ENCODE results near the gene HLCS.
"Not testable (repeated sequence)": the region's sequence is repeated elsewhere in the genome, so short reads cannot be mapped to it uniquely, and the experiment has no call there.

The HLCS gene

DNA sequence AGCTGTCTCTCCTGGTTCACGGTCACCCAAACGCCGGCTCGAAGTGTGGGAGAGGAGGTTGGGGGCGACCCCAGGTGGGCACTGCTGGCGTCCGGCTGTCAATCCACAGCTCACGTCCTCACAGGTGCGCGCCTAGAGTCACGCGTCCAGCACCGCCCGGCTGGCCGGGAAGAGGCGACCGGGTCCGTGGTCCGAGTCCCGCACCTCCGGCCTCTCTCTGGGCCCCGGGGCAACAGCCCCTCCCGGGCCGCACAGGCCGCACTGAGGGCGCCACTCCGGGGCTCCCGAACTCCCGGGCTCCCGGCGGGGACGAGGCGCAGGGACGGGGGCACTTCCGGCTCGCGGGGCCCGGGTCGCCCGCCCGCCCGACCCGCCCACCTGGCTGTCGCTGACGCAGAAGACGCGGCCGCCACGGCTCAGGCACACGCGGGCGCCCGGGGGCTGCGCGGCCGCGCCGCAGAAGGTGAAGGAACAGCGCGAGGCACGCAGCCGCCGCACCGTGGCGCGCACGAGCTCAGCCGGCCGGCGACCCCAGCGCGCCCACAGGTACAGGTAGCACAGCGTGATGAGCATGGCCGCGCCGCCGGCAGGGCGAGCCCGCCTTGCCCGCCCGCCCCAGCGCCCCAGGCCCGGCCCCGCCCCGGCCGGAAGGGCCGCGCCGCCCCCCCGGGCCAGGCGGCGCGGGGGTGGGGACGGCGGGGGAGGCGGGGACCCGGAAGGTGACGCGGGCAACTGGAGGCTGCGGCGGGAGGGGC lies at the start of gene HLCS:
TSS of gene HLCS (minus strand) at position 604 of the 755 bp plus-strand sequence. CDS start at position 573, 31 bp downstream.
- H3K27me3 ChIP-seq (ENCODE audit: control insufficient read depth in 1 of 2, insufficient read depth in 2 of 2, low read length in 2 of 2): no peaks in the 10 kb centered on the region
- peaks cover under 1 to 3% of the 10 kb centered on the region in 2 donors for H3K36me3 ChIP-seq (ENCODE audit: control insufficient read depth in 2 of 2, insufficient read depth in 2 of 2, low read length in 2 of 2)
- peaks cover 8% of the 10 kb centered on the region for H3K4me1 ChIP-seq (ENCODE audit: control insufficient read depth, insufficient read depth, low read length)
- peak within 1 kb of the TSS; percentile 60 to 79 for H3K4me3 ChIP-seq (ENCODE audit: low read length in 2 of 2)
- H3K9ac ChIP-seq (ENCODE audit: low read length in 2 of 2): peak within 1 kb of the TSS; percentile 67 to 84
- H3K9me3 ChIP-seq (ENCODE audit: control insufficient read depth in 2 of 2, low read length in 2 of 2): no peaks in the 10 kb centered on the region
- peak within 1 kb of the TSS; percentile 49 for H3K27ac ChIP-seq (ENCODE audit: low read length)

DNA sequence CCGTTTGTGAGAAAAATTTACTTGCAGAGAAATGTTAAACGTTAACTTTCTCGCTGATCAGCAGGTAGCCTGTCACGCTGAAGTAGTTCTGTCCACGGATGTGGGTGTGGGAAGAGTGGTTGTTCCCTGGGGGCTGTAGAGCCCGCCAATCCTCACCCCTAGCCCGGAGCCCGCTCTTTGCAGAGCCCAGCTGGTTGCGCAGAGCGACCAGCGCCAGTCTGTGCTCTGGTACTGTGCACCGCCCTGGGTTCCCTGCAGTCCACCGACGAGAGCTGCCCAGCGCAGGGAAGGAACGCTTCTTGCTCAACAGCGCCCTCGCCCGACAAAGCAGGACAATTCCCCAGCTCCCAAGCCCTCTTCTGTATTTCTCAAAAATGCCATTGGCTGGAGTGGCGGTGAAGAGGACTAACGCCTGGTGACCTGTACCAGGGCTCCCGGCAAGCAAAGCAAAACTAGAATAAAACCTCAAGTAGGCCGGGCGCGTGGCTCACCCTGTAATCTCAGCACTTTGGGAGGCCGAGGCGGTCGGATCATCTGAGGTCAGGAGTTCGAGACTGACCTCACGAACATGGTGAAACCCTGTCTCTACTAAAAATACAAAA lies 43.4 kb upstream of the HLCS start:
- Histone ChIP-seq H3K4me3 (ENCODE audit: low read length in 2 of 2) (peak overlapping the region; percentile 60 to 69), H3K9ac (ENCODE audit: low read length in 2 of 2) (no peak overlapping the region), H3K27ac (ENCODE audit: low read length) (no peak overlapping the region), H3K27me3 (ENCODE audit: control insufficient read depth in 1 of 2, insufficient read depth in 2 of 2, low read length in 2 of 2) (peaks cover 38 to 62% of the 10 kb centered on the region in 2 donors), H3K4me1 (ENCODE audit: control insufficient read depth, insufficient read depth, low read length) (peaks cover 16% of the 10 kb centered on the region), H3K36me3 (ENCODE audit: control insufficient read depth in 2 of 2, insufficient read depth in 2 of 2, low read length in 2 of 2) (no peaks in the 10 kb centered on the region), H3K9me3 (ENCODE audit: control insufficient read depth in 2 of 2, low read length in 2 of 2) (no peaks in the 10 kb centered on the region)

DNA sequence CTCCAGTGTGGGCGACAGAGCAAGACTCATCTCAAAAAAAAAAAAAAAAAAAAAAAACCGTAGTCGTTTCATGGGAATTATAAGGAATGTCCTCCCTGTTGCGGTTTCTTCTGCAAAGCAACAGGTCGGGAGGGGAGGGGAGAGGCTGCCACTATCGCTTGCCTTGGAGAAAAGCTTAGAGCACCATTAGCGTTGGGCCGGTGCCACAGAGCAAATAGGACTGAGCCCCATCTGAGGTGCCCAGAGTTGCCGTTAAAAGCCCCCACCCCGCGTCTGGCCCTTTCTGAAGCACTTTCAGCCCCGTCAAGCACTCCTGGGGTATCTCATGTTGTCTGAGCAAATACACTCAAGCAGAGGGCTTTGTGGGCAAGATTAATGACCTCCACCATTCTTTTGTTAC lies 42.3 kb upstream of the HLCS start:
- H3K9me3 ChIP-seq (ENCODE audit: control insufficient read depth in 2 of 2, low read length in 2 of 2): no peaks in the 10 kb centered on the region
- no peaks in the 10 kb centered on the region for H3K36me3 ChIP-seq (ENCODE audit: control insufficient read depth in 2 of 2, insufficient read depth in 2 of 2, low read length in 2 of 2)
- peaks cover 16% of the 10 kb centered on the region for H3K4me1 ChIP-seq (ENCODE audit: control insufficient read depth, insufficient read depth, low read length)
- H3K27me3 ChIP-seq (ENCODE audit: control insufficient read depth in 1 of 2, insufficient read depth in 2 of 2, low read length in 2 of 2): peaks cover 31 to 56% of the 10 kb centered on the region in 2 donors
- H3K27ac ChIP-seq (ENCODE audit: low read length): no peak overlapping the region
- no peak overlapping the region for H3K4me3 ChIP-seq (ENCODE audit: low read length in 2 of 2)
- H3K9ac ChIP-seq (ENCODE audit: low read length in 2 of 2): no peak overlapping the region

- H3K9me3 ChIP-seq (ENCODE audit: control insufficient read depth in 2 of 2, low read length in 2 of 2): no peaks in the 10 kb centered on the region
These were observed 40.2 kb upstream of the HLCS start, which contains the start of gene RIPPLY3 for GRCh38 chr21:37006486-37007291. Gene RIPPLY3 (plus strand): TSS chr21:37006702. CDS start chr21:37006773, 71 bp downstream.

GRCh38 chr21:37005548-37006485 lies 39.3 kb upstream of the HLCS start:
- no peak overlapping the region for H3K9ac ChIP-seq (ENCODE audit: low read length in 2 of 2)
- no peak overlapping the region for H3K4me3 ChIP-seq (ENCODE audit: low read length in 2 of 2)
- no peaks in the 10 kb centered on the region for H3K9me3 ChIP-seq (ENCODE audit: control insufficient read depth in 2 of 2, low read length in 2 of 2)
- no peaks in the 10 kb centered on the region for H3K36me3 ChIP-seq (ENCODE audit: control insufficient read depth in 2 of 2, insufficient read depth in 2 of 2, low read length in 2 of 2)
- no peak overlapping the region for H3K27ac ChIP-seq (ENCODE audit: low read length)
- H3K4me1 ChIP-seq (ENCODE audit: control insufficient read depth, insufficient read depth, low read length): peaks cover 16% of the 10 kb centered on the region
- H3K27me3 ChIP-seq (ENCODE audit: control insufficient read depth in 1 of 2, insufficient read depth in 2 of 2, low read length in 2 of 2): peaks cover 27 to 48% of the 10 kb centered on the region in 2 donors

More at GRCh38 chr21:37006486-37007291, 40.2 kb upstream of the HLCS start, which contains the start of gene RIPPLY3:
- Histone ChIP-seq H3K36me3 (ENCODE audit: control insufficient read depth in 2 of 2, insufficient read depth in 2 of 2, low read length in 2 of 2) (no peaks in the 10 kb centered on the region), H3K4me1 (ENCODE audit: control insufficient read depth, insufficient read depth, low read length) (peaks cover 16% of the 10 kb centered on the region), H3K27ac (ENCODE audit: low read length) (no peak within 1 kb of the TSS), H3K27me3 (ENCODE audit: control insufficient read depth in 1 of 2, insufficient read depth in 2 of 2, low read length in 2 of 2) (peaks cover 27 to 55% of the 10 kb centered on the region in 2 donors), H3K4me3 (ENCODE audit: low read length in 2 of 2) (peak within 1 kb of the TSS; percentile 1 to 54), H3K9ac (ENCODE audit: low read length in 2 of 2) (no peak within 1 kb of the TSS)

DNA sequence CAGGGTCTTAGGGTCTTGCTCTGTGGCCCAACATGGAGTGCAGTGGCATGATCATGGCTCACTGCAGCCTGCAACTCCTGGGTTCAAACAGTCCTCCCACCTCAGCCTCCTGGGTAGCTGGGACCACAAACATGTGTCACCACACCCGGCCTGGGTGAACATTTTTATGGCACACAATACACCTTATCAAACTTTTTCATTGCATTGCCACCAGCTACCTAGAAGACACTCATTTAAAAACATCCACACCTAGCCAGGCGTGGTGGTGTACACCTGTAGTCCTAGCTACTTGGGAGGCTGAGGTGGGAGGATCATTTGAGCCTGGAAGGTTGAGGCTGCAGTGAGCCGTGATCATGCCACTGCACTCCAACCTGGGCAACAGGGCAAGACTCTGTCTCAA lies 37.4 kb upstream of the HLCS start:
- H3K36me3 ChIP-seq (ENCODE audit: control insufficient read depth in 2 of 2, insufficient read depth in 2 of 2, low read length in 2 of 2); H3K9ac ChIP-seq (ENCODE audit: low read length in 2 of 2); H3K9me3 ChIP-seq (ENCODE audit: control insufficient read depth in 2 of 2, low read length in 2 of 2); H3K4me3 ChIP-seq (ENCODE audit: low read length in 2 of 2); H3K27ac ChIP-seq (ENCODE audit: low read length): not testable (repeated sequence)
- peaks cover 16 to 33% of the 10 kb centered on the region in 2 donors for H3K27me3 ChIP-seq (ENCODE audit: control insufficient read depth in 1 of 2, insufficient read depth in 2 of 2, low read length in 2 of 2)
- peaks cover 12% of the 10 kb centered on the region for H3K4me1 ChIP-seq (ENCODE audit: control insufficient read depth, insufficient read depth, low read length)

- H3K9ac ChIP-seq (ENCODE audit: low read length in 2 of 2); H3K9me3 ChIP-seq (ENCODE audit: control insufficient read depth in 2 of 2, low read length in 2 of 2); H3K27ac ChIP-seq (ENCODE audit: low read length); H3K36me3 ChIP-seq (ENCODE audit: control insufficient read depth in 2 of 2, insufficient read depth in 2 of 2, low read length in 2 of 2); H3K4me3 ChIP-seq (ENCODE audit: low read length in 2 of 2): not testable (repeated sequence)
- peaks cover 10 to 23% of the 10 kb centered on the region in 2 donors for H3K27me3 ChIP-seq (ENCODE audit: control insufficient read depth in 1 of 2, insufficient read depth in 2 of 2, low read length in 2 of 2)
- H3K4me1 ChIP-seq (ENCODE audit: control insufficient read depth, insufficient read depth, low read length): peaks cover 12% of the 10 kb centered on the region
These were observed 36.4 kb upstream of the HLCS start for GRCh38 chr21:37002851-37003250.

- Histone ChIP-seq H3K27me3 (ENCODE audit: control insufficient read depth in 1 of 2, insufficient read depth in 2 of 2, low read length in 2 of 2) (peaks cover 4 to 9% of the 10 kb centered on the region in 2 donors), H3K4me1 (ENCODE audit: control insufficient read depth, insufficient read depth, low read length) (peaks cover 4% of the 10 kb centered on the region), H3K27ac (ENCODE audit: low read length) (no peak overlapping the region), H3K9me3 (ENCODE audit: control insufficient read depth in 2 of 2, low read length in 2 of 2) (no peaks in the 10 kb centered on the region), H3K9ac (ENCODE audit: low read length in 2 of 2) (no peak overlapping the region), H3K36me3 (ENCODE audit: control insufficient read depth in 2 of 2, insufficient read depth in 2 of 2, low read length in 2 of 2) (no peaks in the 10 kb centered on the region), H3K4me3 (ENCODE audit: low read length in 2 of 2) (no peak overlapping the region)
These were observed 35.0 kb upstream of the HLCS start for GRCh38 chr21:37001441-37001840.

DNA sequence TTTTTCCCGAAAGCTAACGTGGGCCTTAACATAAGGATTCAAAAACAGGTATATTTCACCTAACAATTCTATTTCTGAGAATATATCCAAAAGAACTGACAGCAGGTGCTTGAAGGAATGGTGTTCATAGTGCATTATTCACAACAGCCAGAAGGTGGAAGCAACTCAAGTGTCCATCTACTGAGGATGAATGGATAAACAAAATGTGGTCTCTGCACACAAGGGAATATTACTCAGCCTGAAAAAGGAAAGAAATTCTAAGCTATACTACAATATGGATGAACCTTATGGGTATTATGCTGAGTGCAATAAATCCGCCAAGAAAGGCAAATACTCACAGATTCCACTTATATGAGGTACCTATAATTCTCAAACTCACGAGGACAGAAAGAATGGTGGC lies 33.9 kb upstream of the HLCS start:
- Histone ChIP-seq H3K9me3 (ENCODE audit: control insufficient read depth in 2 of 2, low read length in 2 of 2) (no peaks in the 10 kb centered on the region), H3K27ac (ENCODE audit: low read length) (no peak overlapping the region), H3K9ac (ENCODE audit: low read length in 2 of 2) (no peak overlapping the region), H3K27me3 (ENCODE audit: control insufficient read depth in 1 of 2, insufficient read depth in 2 of 2, low read length in 2 of 2) (no peaks in the 10 kb centered on the region), H3K4me1 (ENCODE audit: control insufficient read depth, insufficient read depth, low read length) (no peaks in the 10 kb centered on the region), H3K36me3 (ENCODE audit: control insufficient read depth in 2 of 2, insufficient read depth in 2 of 2, low read length in 2 of 2) (no peaks in the 10 kb centered on the region), H3K4me3 (ENCODE audit: low read length in 2 of 2) (no peak overlapping the region)
